ENCODE data around the gene PHEX.

Gene PHEX

GRCh38 chrX:22095286-22095685 lies 63.2 kb downstream of the PHEX start:
- ChIA-PET POLR2A (no interaction called here), CTCF (no interaction called here)
- Histone ChIP-seq H3K27ac (ENCODE audit: insufficient read depth in 1 of 2, low read depth in 1 of 2, low read length in 2 of 2, poor library complexity in 1 of 2, severe bottlenecking in 2 of 2) (no peak overlapping the region), H3K27me3 (replicated peaks in 2 of 5; ENCODE audit: control insufficient read depth in 4 of 5, insufficient read depth in 5 of 5, low read length in 4 of 5) (peaks cover 0 to 7% (median 0%) of the 10 kb centered on the region in 5 experiments), H3K4me3 (ENCODE audit: control insufficient read depth in 1 of 7, extremely low read depth in 1 of 7, insufficient read depth in 4 of 7, low read depth in 2 of 7, low read length in 6 of 7) (no peak overlapping the region), H3K9me3 (ENCODE audit: control extremely low read depth in 1 of 5, control insufficient read depth in 4 of 5, insufficient read depth in 2 of 5, low read depth in 1 of 5, low read length in 4 of 5) (no peaks in the 10 kb centered on the region), H3K4me1 (ENCODE audit: control extremely low read depth in 1 of 4, control insufficient read depth in 4 of 4, insufficient read depth in 4 of 4, low read length in 3 of 4) (no peaks in the 10 kb centered on the region), H3K36me3 (ENCODE audit: control insufficient read depth in 4 of 4, insufficient read depth in 4 of 4, low read length in 3 of 4) (no peaks in the 10 kb centered on the region)
- 80% methylated on average over 2 of the region's 3 CpGs for WGBS (ENCODE audit: insufficient coverage)
- no peak for DNase-seq

DNA sequence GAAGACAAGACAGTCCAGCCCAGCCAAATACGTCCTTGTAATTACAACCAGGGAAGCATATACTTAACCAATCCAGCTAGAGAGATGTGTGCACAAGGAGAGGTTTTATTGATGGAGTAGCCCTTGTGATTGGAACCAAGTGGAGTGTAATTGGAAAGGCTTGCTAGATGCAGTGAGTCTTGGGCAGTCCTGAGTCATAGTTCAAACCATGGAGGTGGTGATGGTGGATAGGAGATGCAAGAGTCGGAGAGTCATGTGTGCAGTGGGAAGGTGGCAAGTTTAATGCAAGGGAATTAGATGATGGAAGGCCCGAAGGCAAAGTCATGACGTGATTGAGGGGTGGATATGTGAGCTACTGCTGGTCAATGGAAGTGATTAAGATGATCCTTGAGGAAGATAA lies 63.7 kb downstream of the PHEX start:
- Histone ChIP-seq H3K27ac (ENCODE audit: insufficient read depth in 1 of 2, low read depth in 1 of 2, low read length in 2 of 2, poor library complexity in 1 of 2, severe bottlenecking in 2 of 2) (no peak overlapping the region), H3K4me3 (ENCODE audit: control insufficient read depth in 1 of 7, extremely low read depth in 1 of 7, insufficient read depth in 4 of 7, low read depth in 2 of 7, low read length in 6 of 7) (no peak overlapping the region), H3K27me3 (replicated peaks in 2 of 5; ENCODE audit: control insufficient read depth in 4 of 5, insufficient read depth in 5 of 5, low read length in 4 of 5) (peaks cover 0 to 7% (median 0%) of the 10 kb centered on the region in 5 experiments), H3K36me3 (ENCODE audit: control insufficient read depth in 4 of 4, insufficient read depth in 4 of 4, low read length in 3 of 4) (no peaks in the 10 kb centered on the region), H3K4me1 (ENCODE audit: control extremely low read depth in 1 of 4, control insufficient read depth in 4 of 4, insufficient read depth in 4 of 4, low read length in 3 of 4) (no peaks in the 10 kb centered on the region), H3K9me3 (ENCODE audit: control extremely low read depth in 1 of 5, control insufficient read depth in 4 of 5, insufficient read depth in 2 of 5, low read depth in 1 of 5, low read length in 4 of 5) (no peaks in the 10 kb centered on the region)
- DNase-seq, result no peak
- CTCF ChIA-PET, result no interaction called here
- WGBS (ENCODE audit: insufficient coverage), result 92% methylated on average over 4 of the region's 4 CpGs
- POLR2A ChIA-PET, result no interaction called here

DNA sequence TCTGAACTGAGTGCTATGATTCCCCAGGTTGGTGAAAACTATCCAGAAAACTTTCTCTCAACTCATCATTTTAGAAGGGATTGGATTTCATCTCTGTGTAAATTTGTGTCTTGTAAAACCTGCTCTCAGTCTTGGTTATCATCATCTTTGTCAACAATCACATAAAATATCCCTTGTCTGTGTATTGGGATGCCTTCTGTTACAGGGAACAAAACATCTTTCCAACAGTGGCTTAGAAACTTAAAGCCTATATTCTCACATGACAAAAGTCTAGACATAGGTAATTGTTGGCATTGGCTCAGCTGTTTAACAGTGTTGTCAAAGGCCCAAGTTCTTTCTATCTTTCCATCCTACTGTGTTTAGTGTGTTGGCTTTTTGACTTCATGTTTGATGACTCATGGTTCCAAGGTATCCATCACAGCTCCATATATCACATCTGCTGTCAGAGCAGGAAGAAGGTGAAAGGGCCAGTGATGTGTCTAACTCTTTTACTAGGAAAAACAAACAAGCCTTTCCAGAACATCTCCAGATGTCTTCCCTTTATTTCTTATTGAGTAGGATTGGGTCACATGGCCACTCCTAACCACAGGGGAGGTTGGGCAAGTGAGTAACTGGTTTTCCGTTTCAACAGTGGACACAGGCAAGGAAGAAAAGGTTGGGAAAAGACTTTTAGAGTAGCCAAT lies 65.0 kb downstream of the PHEX start:
- ChIA-PET POLR2A (no interaction called here), CTCF (no interaction called here)
- WGBS (ENCODE audit: insufficient coverage), result 100% methylated on average over 1 of the region's 1 CpG
- Histone ChIP-seq H3K27ac (ENCODE audit: insufficient read depth in 1 of 2, low read depth in 1 of 2, low read length in 2 of 2, poor library complexity in 1 of 2, severe bottlenecking in 2 of 2) (no peak overlapping the region), H3K4me1 (ENCODE audit: control extremely low read depth in 1 of 4, control insufficient read depth in 4 of 4, insufficient read depth in 4 of 4, low read length in 3 of 4) (no peaks in the 10 kb centered on the region), H3K9me3 (ENCODE audit: control extremely low read depth in 1 of 5, control insufficient read depth in 4 of 5, insufficient read depth in 2 of 5, low read depth in 1 of 5, low read length in 4 of 5) (no peaks in the 10 kb centered on the region), H3K4me3 (ENCODE audit: control insufficient read depth in 1 of 7, extremely low read depth in 1 of 7, insufficient read depth in 4 of 7, low read depth in 2 of 7, low read length in 6 of 7) (no peak overlapping the region), H3K27me3 (replicated peaks in 2 of 5; ENCODE audit: control insufficient read depth in 4 of 5, insufficient read depth in 5 of 5, low read length in 4 of 5) (peaks cover 0 to 7% (median 0%) of the 10 kb centered on the region in 5 experiments), H3K36me3 (ENCODE audit: control insufficient read depth in 4 of 4, insufficient read depth in 4 of 4, low read length in 3 of 4) (no peaks in the 10 kb centered on the region)
- DNase-seq, result no peak

DNA sequence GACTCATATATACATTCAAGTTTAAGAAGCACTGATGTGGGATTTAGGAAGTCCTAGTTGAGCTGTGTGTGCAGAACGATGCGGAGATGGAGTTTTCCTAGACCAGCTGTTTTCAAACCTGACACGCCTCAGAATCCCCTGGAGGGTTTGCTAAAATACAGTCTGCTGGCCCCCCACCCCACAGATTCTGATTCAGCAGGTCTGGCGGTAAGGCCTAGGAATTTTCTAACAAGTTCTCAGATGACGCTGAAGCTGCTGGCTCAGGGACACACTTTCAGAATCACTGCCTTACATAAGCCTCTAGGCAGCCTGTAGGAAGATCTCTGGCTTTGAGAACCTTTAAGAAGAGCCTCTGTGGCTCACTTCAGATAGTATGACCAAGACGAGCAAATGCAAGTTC lies 73.1 kb downstream of the PHEX start:
- Histone ChIP-seq H3K36me3 (ENCODE audit: control insufficient read depth in 4 of 4, insufficient read depth in 4 of 4, low read length in 3 of 4) (no peaks in the 10 kb centered on the region), H3K27ac (ENCODE audit: insufficient read depth in 1 of 2, low read depth in 1 of 2, low read length in 2 of 2, poor library complexity in 1 of 2, severe bottlenecking in 2 of 2) (no peak overlapping the region), H3K4me1 (ENCODE audit: control extremely low read depth in 1 of 4, control insufficient read depth in 4 of 4, insufficient read depth in 4 of 4, low read length in 3 of 4) (no peaks in the 10 kb centered on the region), H3K27me3 (replicated peaks in 2 of 5; ENCODE audit: control insufficient read depth in 4 of 5, insufficient read depth in 5 of 5, low read length in 4 of 5) (peaks cover 0 to 4% (median 0%) of the 10 kb centered on the region in 5 experiments), H3K9me3 (ENCODE audit: control extremely low read depth in 1 of 5, control insufficient read depth in 4 of 5, insufficient read depth in 2 of 5, low read depth in 1 of 5, low read length in 4 of 5) (no peaks in the 10 kb centered on the region), H3K4me3 (ENCODE audit: control insufficient read depth in 1 of 7, extremely low read depth in 1 of 7, insufficient read depth in 4 of 7, low read depth in 2 of 7, low read length in 6 of 7) (no peak overlapping the region)
- POLR2A ChIA-PET, result no interaction called here
- WGBS (ENCODE audit: insufficient coverage), result 94% methylated on average over 6 of the region's 6 CpGs
- no peak for DNase-seq
- CTCF ChIA-PET, result no interaction called here

- no peaks in the 10 kb centered on the region for H3K36me3 ChIP-seq (ENCODE audit: control insufficient read depth in 4 of 4, insufficient read depth in 4 of 4, low read length in 3 of 4)
- no peak overlapping the region for H3K4me3 ChIP-seq (ENCODE audit: control insufficient read depth in 1 of 7, extremely low read depth in 1 of 7, insufficient read depth in 4 of 7, low read depth in 2 of 7, low read length in 6 of 7)
- DNase-seq, result no peak
- POLR2A ChIA-PET, result no interaction called here
- CTCF ChIA-PET, result no interaction called here
- H3K27me3 ChIP-seq (replicated peaks in 2 of 5; ENCODE audit: control insufficient read depth in 4 of 5, insufficient read depth in 5 of 5, low read length in 4 of 5), result peaks cover 0 to 4% (median 0%) of the 10 kb centered on the region in 5 experiments
- no peaks in the 10 kb centered on the region for H3K4me1 ChIP-seq (ENCODE audit: control extremely low read depth in 1 of 4, control insufficient read depth in 4 of 4, insufficient read depth in 4 of 4, low read length in 3 of 4)
- no peak overlapping the region for H3K27ac ChIP-seq (ENCODE audit: insufficient read depth in 1 of 2, low read depth in 1 of 2, low read length in 2 of 2, poor library complexity in 1 of 2, severe bottlenecking in 2 of 2)
- no peaks in the 10 kb centered on the region for H3K9me3 ChIP-seq (ENCODE audit: control extremely low read depth in 1 of 5, control insufficient read depth in 4 of 5, insufficient read depth in 2 of 5, low read depth in 1 of 5, low read length in 4 of 5)
- 92% methylated on average over 1 of the region's 2 CpGs for WGBS (ENCODE audit: insufficient coverage)
These were observed 73.8 kb downstream of the PHEX start for GRCh38 chrX:22105971-22106370.

DNA sequence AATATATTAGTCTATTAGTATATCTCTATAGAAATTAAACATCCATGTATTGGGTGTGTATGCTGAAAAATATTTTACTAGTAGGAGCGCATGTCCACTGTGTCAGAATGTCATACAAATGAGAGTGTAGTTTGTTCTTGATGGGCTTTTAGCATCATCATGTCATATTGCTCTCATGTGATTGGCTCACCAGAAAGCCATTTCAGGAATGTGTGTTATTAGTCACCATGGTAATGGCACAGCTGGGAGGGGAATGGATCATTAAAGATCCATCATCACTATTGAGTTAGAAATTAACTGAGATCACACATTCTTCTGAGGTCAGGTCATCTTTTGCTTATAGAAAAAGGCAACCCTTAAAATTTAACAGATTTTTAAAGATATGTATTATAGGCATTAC lies 77.3 kb downstream of the PHEX start:
- WGBS (ENCODE audit: insufficient coverage), result 86% methylated on average over 1 of the region's 1 CpG
- ChIA-PET CTCF (no interaction called here), POLR2A (no interaction called here)
- H3K4me1 ChIP-seq (ENCODE audit: control extremely low read depth in 1 of 4, control insufficient read depth in 4 of 4, insufficient read depth in 4 of 4, low read length in 3 of 4), result no peaks in the 10 kb centered on the region
- H3K27ac ChIP-seq (ENCODE audit: insufficient read depth in 1 of 2, low read depth in 1 of 2, low read length in 2 of 2, poor library complexity in 1 of 2, severe bottlenecking in 2 of 2), result no peak overlapping the region
- H3K36me3 ChIP-seq (ENCODE audit: control insufficient read depth in 4 of 4, insufficient read depth in 4 of 4, low read length in 3 of 4), result no peaks in the 10 kb centered on the region
- no peaks in the 10 kb centered on the region for H3K27me3 ChIP-seq (replicated peaks in 2 of 5; ENCODE audit: control insufficient read depth in 4 of 5, insufficient read depth in 5 of 5, low read length in 4 of 5)
- H3K9me3 ChIP-seq (ENCODE audit: control extremely low read depth in 1 of 5, control insufficient read depth in 4 of 5, insufficient read depth in 2 of 5, low read depth in 1 of 5, low read length in 4 of 5), result no peaks in the 10 kb centered on the region
- no peak overlapping the region for H3K4me3 ChIP-seq (ENCODE audit: control insufficient read depth in 1 of 7, extremely low read depth in 1 of 7, insufficient read depth in 4 of 7, low read depth in 2 of 7, low read length in 6 of 7)
- DNase-seq, result no peak

- Histone ChIP-seq H3K27me3 (replicated peaks in 2 of 5; ENCODE audit: control insufficient read depth in 4 of 5, insufficient read depth in 5 of 5, low read length in 4 of 5) (no peaks in the 10 kb centered on the region), H3K4me1 (ENCODE audit: control extremely low read depth in 1 of 4, control insufficient read depth in 4 of 4, insufficient read depth in 4 of 4, low read length in 3 of 4) (no peaks in the 10 kb centered on the region), H3K4me3 (ENCODE audit: control insufficient read depth in 1 of 7, extremely low read depth in 1 of 7, insufficient read depth in 4 of 7, low read depth in 2 of 7, low read length in 6 of 7) (no peak overlapping the region), H3K27ac (ENCODE audit: insufficient read depth in 1 of 2, low read depth in 1 of 2, low read length in 2 of 2, poor library complexity in 1 of 2, severe bottlenecking in 2 of 2) (no peak overlapping the region), H3K9me3 (ENCODE audit: control extremely low read depth in 1 of 5, control insufficient read depth in 4 of 5, insufficient read depth in 2 of 5, low read depth in 1 of 5, low read length in 4 of 5) (no peaks in the 10 kb centered on the region), H3K36me3 (ENCODE audit: control insufficient read depth in 4 of 4, insufficient read depth in 4 of 4, low read length in 3 of 4) (no peaks in the 10 kb centered on the region)
- CTCF ChIA-PET, result interaction anchor here (0.7 kb wide), 1 partner anchor 9 kb away, joined by 3 read pairs; no protein-coding TSS in a partner anchor
- POLR2A ChIA-PET, result no interaction called here
- 93% methylated on average over 6 of the region's 6 CpGs for WGBS (ENCODE audit: insufficient coverage)
- no peak for DNase-seq
These were observed 78.8 kb downstream of the PHEX start for GRCh38 chrX:22110729-22111494.
